ENCODE results near the gene TPP1. TPM values are rescaled to one million over a fixed set of nuclear protein-coding genes. Genes with fewer than 3 reads are reported as not detected.

TPP1 gene
- total and polyA plus RNA-seq, 2 of the 13 experiments (the other 11 are each of a cell fraction or from before 2014, with no cell fraction given) = 13.9 to 74.6 TPM

GRCh38 chr11:6599881-6600390, 19.3 kb downstream of the TPP1 start (continued):
- TF ChIP-seq, protein P1, sequence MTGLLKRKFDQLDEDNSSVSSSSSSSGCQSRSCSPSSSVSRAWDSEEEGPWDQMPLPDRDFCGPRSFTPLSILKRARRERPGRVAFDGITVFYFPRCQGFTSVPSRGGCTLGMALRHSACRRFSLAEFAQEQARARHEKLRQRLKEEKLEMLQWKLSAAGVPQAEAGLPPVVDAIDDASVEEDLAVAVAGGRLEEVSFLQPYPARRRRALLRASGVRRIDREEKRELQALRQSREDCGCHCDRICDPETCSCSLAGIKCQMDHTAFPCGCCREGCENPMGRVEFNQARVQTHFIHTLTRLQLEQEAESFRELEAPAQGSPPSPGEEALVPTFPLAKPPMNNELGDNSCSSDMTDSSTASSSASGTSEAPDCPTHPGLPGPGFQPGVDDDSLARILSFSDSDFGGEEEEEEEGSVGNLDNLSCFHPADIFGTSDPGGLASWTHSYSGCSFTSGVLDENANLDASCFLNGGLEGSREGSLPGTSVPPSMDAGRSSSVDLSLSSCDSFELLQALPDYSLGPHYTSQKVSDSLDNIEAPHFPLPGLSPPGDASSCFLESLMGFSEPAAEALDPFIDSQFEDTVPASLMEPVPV (CRISPR knock-in tag; IDR thresholded peaks at IDR 0.05) = no peak
- no peak for TF ChIP-seq NKX3-1 (CRISPR knock-in tag; IDR thresholded peaks at IDR 0.05)
- no peak for TF ChIP-seq PRDM4 (CRISPR knock-in tag; IDR thresholded peaks at IDR 0.05; ENCODE audit: borderline replicate concordance)
- TF ChIP-seq, protein P2, sequence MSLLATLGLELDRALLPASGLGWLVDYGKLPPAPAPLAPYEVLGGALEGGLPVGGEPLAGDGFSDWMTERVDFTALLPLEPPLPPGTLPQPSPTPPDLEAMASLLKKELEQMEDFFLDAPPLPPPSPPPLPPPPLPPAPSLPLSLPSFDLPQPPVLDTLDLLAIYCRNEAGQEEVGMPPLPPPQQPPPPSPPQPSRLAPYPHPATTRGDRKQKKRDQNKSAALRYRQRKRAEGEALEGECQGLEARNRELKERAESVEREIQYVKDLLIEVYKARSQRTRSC (CRISPR knock-in tag; IDR thresholded peaks at IDR 0.05; ENCODE audit: low read depth) = no peak
- no peak for TF ChIP-seq ZSCAN20 (CRISPR knock-in tag; IDR thresholded peaks at IDR 0.05; ENCODE audit: borderline replicate concordance)
- TF ChIP-seq SOX13 (IDR thresholded peaks at IDR 0.05) = no peak
- no peak for TF ChIP-seq SOX13 (CRISPR knock-in tag; conservative IDR thresholded peaks at IDR 0.05 in 1 of 2, IDR thresholded peaks at IDR 0.05 in 1 of 2)
- TF ChIP-seq ELK4 (CRISPR knock-in tag; IDR thresholded peaks at IDR 0.05; ENCODE audit: borderline replicate concordance) = no peak

All from HepG2 (cell line).